UCSD-AML1 (cell line): Measurements from ENCODE around the gene TRIM64.
"Not testable (repeated sequence)": the region's sequence is repeated elsewhere in the genome, so short reads cannot be mapped to it uniquely, and the experiment has no call there.

Source experiments
- DNase-seq: peaks from one replicate; lab custom pipeline; 2025; ENCODE audit not compliant: unreplicated experiment; lab: John Stamatoyannopoulos, UW

The TRIM64 gene, protein sequence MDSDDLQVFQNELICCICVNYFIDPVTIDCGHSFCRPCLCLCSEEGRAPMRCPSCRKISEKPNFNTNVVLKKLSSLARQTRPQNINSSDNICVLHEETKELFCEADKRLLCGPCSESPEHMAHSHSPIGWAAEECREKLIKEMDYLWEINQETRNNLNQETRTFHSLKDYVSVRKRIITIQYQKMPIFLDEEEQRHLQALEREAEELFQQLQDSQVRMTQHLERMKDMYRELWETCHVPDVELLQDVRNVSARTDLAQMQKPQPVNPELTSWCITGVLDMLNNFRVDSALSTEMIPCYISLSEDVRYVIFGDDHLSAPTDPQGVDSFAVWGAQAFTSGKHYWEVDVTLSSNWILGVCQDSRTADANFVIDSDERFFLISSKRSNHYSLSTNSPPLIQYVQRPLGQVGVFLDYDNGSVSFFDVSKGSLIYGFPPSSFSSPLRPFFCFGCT

DNA sequence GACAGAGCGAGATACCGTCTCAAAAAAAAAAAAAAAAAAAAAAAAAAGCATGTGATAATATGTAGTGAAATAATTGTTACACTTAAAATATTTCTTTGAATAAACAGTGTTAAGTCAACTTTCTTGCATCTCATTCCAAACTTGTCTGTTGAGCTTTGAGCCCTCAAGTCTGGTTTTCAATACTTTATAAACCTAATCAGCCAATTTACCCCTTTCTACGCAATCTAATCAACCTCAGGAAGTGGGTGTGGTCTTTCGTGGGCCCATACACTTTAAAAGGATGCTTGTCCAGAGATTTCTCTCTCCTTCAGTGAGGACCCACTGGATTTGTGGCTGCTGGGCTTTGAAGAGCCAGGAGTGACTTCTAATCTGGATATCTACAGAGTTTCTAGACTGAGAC is at the start of gene TRIM64:
Gene TRIM64, plus strand, starts transcription at position 301 of the 400 bp plus-strand sequence. CDS start 2,467 bp downstream, outside the sequence.
- not testable (repeated sequence) for DNase-seq

DNA sequence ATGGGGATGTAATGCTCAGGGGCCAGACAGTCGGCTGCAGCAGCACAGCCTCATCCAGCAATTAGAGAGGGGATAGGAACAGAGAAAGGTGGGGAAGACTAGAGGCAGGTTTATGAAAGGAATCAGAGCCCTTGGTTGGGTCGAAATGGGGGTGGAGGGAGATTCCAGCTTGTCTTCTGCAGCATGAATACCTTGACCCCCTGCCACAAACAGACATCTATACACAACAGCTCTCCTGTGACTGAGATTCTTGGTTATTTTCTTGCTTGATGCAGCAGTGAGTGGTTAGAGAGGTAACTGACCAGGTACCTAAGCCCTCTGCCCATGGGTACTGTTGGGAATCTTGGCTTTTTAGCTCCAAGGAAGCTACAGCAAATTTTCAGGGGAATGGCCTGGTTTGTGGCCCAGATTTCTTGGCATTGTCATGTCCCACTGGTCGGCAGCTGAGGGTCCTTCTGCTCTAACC is 43.6 kb upstream of the TRIM64 start, which contains the start of gene TRIM49D1:
Gene TRIM49D1, minus strand, starts transcription at position 51 of the 466 bp plus-strand sequence. CDS start 4,535 bp downstream, outside the sequence.
- DNase-seq, result no peak

DNA sequence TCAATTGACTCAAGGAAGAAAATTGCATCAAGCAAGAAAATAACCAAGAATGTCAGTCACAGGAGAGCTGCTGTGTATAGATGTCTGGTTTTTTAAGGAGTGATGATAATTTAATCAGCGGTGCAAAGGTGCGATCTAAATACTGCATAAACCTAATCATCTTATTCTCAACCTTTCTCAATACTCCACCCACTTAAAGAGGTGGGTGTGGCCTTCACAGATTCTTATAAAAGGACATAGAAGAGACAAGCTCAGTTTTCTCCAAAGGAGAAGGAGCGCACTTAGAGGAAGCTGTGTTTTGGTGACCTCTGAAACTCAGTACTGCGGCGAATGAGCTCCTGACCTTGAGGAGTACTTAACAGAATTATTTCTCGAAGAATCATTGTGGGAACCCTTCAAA is 42.1 kb upstream of the TRIM64 start, which contains the start of gene TRIM49D2:
Gene TRIM49D2, plus strand, starts transcription at position 301 of the 400 bp plus-strand sequence. CDS start 2,698 bp downstream, outside the sequence.
- not testable (repeated sequence) for DNase-seq

DNA sequence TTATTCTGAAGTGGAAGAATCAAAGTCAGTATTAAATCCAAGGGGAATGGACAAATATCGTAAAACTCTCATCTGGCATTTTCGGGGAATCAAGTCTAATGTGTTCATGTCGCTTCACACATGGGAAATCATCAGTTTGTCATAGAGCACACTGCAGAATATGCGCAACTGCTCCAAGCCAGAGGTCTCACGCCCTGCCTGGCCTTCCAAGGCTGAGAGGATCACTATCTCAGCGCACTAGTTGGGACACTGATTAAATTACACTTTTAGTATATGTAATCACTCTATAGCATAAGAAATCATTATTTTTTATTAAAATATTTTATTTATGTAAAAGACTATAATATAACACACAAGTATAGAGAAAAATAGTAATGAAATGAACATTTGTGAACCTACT is 5.0 kb upstream of the TRIM64 start:
- DNase-seq, result not testable (repeated sequence)
